Neural cell (in vitro differentiated cells): Measurements from ENCODE around the gene HAO2. TPM values are rescaled to one million over a fixed set of nuclear protein-coding genes. Genes with fewer than 3 reads are reported as not detected.

Experiments
- H2AFZ ChIP-seq: fragments of 200-600, 300-800 bp; sonication (generic), shearing (Covaris generic); 2 replicates; pipeline ENCODE4 v1.6.0; 2014; ENCODE audit warnings: low read depth, mild to moderate bottlenecking, antibody characterized with exemption, low read length, moderate library complexity
- H3F3A ChIP-seq: fragments of 200-600 bp; shearing (Covaris generic); 2 replicates; pipeline ENCODE4 v1.6.1; 2016; ENCODE audit warnings: mild to moderate bottlenecking, moderate library complexity, mixed read lengths, antibody characterized with exemption, low read length; ENCODE audit not compliant: insufficient read depth, poor library complexity, severe bottlenecking
- H3K27ac ChIP-seq: fragments of 200-600, 300-800 bp; sonication (generic), shearing (Covaris generic); 2 replicates; pipeline ENCODE4 v1.5.1; 2014; ENCODE audit warnings: mild to moderate bottlenecking, low read length, moderate library complexity
- H3K27me3 ChIP-seq: fragments of 300-800, 200-600 bp; sonication (generic), shearing (Covaris generic); 2 replicates; pipeline ENCODE4 v1.6.0; 2014; ENCODE audit warnings: mild to moderate bottlenecking, low read depth, low read length, moderate library complexity; ENCODE audit not compliant: insufficient read depth
- H3K36me3 ChIP-seq: fragments of 300-800, 200-600 bp; sonication (generic), shearing (Covaris generic); 2 replicates; pipeline ENCODE4 v1.5.1; 2014; ENCODE audit warnings: mild to moderate bottlenecking, antibody characterized with exemption, low read length, moderate library complexity; ENCODE audit not compliant: insufficient read depth
- H3K4me2 ChIP-seq: fragments of 300-800, 200-600 bp; sonication (generic), shearing (Covaris generic); 2 replicates; pipeline ENCODE4 v1.6.0; 2014; ENCODE audit warnings: mild to moderate bottlenecking, low read length
- H3K4me3 ChIP-seq: fragments of 300-800, 200-600 bp; sonication (generic), shearing (Covaris generic); 2 replicates; pipeline ENCODE4 v1.5.1; 2014; ENCODE audit warnings: mild to moderate bottlenecking, low read length, moderate library complexity
- H3K79me2 ChIP-seq: fragments of 200-600 bp; shearing (Covaris generic); replicated peaks from 2 replicates; pipeline ENCODE4 v1.6.0; 2014; ENCODE audit warnings: mild to moderate bottlenecking, low read length, moderate library complexity; ENCODE audit not compliant: insufficient read depth
- H3K9ac ChIP-seq: fragments of 300-800, 200-600 bp; sonication (generic), shearing (Covaris generic); 2 replicates; pipeline ENCODE4 v1.6.1; 2016; ENCODE audit warnings: mild to moderate bottlenecking, low read length, mixed read lengths
- H3K9me2 ChIP-seq: fragments of 200-600 bp; shearing (Covaris generic); 2 replicates; pipeline ENCODE4 v1.6.1; 2016; ENCODE audit warnings: mild to moderate bottlenecking, low read length, mixed read lengths; ENCODE audit not compliant: insufficient read depth
- H3K9me3 ChIP-seq: fragments of 200-600, 300-800 bp; sonication (generic), shearing (Covaris generic); 2 replicates; pipeline ENCODE4 v1.6.1; 2016; ENCODE audit warnings: mild to moderate bottlenecking, mixed run types, low read length, moderate library complexity, mixed read lengths
- H4K20me1 ChIP-seq: fragments of 200-600 bp; shearing (Covaris generic); 2 replicates; pipeline ENCODE4 v1.6.1; 2016; ENCODE audit warnings: mild to moderate bottlenecking, mixed run types; ENCODE audit not compliant: insufficient read depth
- EP300 ChIP-seq: fragments of 450-650 bp; conservative IDR thresholded peaks from 2 replicates; pipeline ENCODE4 v1.6.1; 2014; ENCODE audit warnings: antibody characterized with exemption, mild to moderate bottlenecking, moderate library complexity; ENCODE audit not compliant: poor library complexity, severe bottlenecking
- EZH2 ChIP-seq: fragments of 200-600, 300-800 bp; shearing (Covaris generic), sonication (generic); IDR thresholded peaks from 2 replicates; pipeline ENCODE4 v1.6.1; 2014; ENCODE audit warnings: antibody characterized with exemption, low read length, borderline replicate concordance, mild to moderate bottlenecking; ENCODE audit not compliant: insufficient read depth, poor library complexity, severe bottlenecking
- MXI1 ChIP-seq: fragments of 450-650 bp; conservative IDR thresholded peaks from 2 replicates; pipeline ENCODE4 v1.6.1; 2014; ENCODE audit warnings: antibody characterized with exemption, mild to moderate bottlenecking; ENCODE audit not compliant: poor library complexity, severe bottlenecking
- POLR2AphosphoS5 ChIP-seq: IDR thresholded peaks from 2 replicates; pipeline ENCODE4 v1.6.1; 2012
- RAD21 ChIP-seq: fragments of 450-650 bp; conservative IDR thresholded peaks from 2 replicates; pipeline ENCODE4 v1.6.1; 2014; ENCODE audit warnings: antibody characterized with exemption, mild to moderate bottlenecking, moderate library complexity
- SMC3 ChIP-seq: fragments of 450-650 bp; conservative IDR thresholded peaks from 2 replicates; pipeline ENCODE4 v1.6.1; 2014; ENCODE audit warnings: antibody characterized with exemption, mild to moderate bottlenecking, moderate library complexity; ENCODE audit not compliant: poor library complexity
- TAF1 ChIP-seq: IDR thresholded peaks from 2 replicates; pipeline ENCODE4 v1.6.1; 2012; ENCODE audit warnings: low read depth
- polyA plus RNA-seq: library from polyadenylated mRNA; depleted of rRNA; stranded (reverse); fragments of >200 nt; gene quantifications from 2 replicates; pipeline ENCODE4 v1.2.3, GENCODE V29; 2014
- TF ChIP-seq, protein P1 (sequence below): fragments of 450-650 bp; IDR thresholded peaks from 2 replicates; pipeline ENCODE4 v1.5.1; 2014; ENCODE audit warnings: antibody characterized with exemption, mild to moderate bottlenecking, moderate library complexity; ENCODE audit not compliant: poor library complexity, severe bottlenecking
- TF ChIP-seq, protein P2 (sequence below): IDR thresholded peaks from 2 replicates; pipeline ENCODE4 v1.6.1; 2012; ENCODE audit warnings: borderline replicate concordance

The HAO2 gene
- polyA plus RNA-seq, 1 donor from 2014 or later, result not detected

DNA sequence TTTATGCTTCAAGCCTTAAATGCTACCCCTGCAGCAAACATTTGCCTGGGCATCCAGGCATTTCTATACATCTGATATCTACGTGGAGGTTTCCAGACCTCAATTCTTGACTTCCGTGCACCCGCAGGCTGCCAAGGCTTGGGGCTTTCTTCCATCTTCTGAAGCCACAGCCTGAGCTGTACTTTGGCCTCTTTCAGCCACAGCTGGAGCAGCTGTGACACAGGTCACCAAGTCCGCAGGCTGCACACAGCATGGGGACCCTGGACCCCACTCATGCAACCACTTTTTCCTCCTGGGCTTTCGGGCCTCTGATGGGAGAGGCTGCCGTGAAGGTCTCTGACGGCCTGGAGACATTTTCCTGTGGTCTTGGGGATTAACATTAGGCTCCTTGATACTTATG is 5.4 kb upstream of the HAO2 start:
- H2AFZ ChIP-seq, result no peak overlapping the region
- H3K27me3 ChIP-seq, result no peaks in the 10 kb centered on the region
- H3K4me3 ChIP-seq, result no peak overlapping the region
- no peaks in the 10 kb centered on the region for H3K36me3 ChIP-seq
- H3K9me3 ChIP-seq, result no peaks in the 10 kb centered on the region
- no peaks in the 10 kb centered on the region for H3F3A ChIP-seq
- no peaks in the 10 kb centered on the region for H3K9me2 ChIP-seq
- no peak overlapping the region for H3K4me2 ChIP-seq
- no peak overlapping the region for H3K9ac ChIP-seq
- TF ChIP-seq EZH2 (no peak), TAF1 (no peak), POLR2AphosphoS5 (no peak), MXI1 (no peak), EP300 (no peak), RAD21 (no peak)
- TF ChIP-seq, protein P1, sequence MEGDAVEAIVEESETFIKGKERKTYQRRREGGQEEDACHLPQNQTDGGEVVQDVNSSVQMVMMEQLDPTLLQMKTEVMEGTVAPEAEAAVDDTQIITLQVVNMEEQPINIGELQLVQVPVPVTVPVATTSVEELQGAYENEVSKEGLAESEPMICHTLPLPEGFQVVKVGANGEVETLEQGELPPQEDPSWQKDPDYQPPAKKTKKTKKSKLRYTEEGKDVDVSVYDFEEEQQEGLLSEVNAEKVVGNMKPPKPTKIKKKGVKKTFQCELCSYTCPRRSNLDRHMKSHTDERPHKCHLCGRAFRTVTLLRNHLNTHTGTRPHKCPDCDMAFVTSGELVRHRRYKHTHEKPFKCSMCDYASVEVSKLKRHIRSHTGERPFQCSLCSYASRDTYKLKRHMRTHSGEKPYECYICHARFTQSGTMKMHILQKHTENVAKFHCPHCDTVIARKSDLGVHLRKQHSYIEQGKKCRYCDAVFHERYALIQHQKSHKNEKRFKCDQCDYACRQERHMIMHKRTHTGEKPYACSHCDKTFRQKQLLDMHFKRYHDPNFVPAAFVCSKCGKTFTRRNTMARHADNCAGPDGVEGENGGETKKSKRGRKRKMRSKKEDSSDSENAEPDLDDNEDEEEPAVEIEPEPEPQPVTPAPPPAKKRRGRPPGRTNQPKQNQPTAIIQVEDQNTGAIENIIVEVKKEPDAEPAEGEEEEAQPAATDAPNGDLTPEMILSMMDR, result no peak
- TF ChIP-seq, protein P2, sequence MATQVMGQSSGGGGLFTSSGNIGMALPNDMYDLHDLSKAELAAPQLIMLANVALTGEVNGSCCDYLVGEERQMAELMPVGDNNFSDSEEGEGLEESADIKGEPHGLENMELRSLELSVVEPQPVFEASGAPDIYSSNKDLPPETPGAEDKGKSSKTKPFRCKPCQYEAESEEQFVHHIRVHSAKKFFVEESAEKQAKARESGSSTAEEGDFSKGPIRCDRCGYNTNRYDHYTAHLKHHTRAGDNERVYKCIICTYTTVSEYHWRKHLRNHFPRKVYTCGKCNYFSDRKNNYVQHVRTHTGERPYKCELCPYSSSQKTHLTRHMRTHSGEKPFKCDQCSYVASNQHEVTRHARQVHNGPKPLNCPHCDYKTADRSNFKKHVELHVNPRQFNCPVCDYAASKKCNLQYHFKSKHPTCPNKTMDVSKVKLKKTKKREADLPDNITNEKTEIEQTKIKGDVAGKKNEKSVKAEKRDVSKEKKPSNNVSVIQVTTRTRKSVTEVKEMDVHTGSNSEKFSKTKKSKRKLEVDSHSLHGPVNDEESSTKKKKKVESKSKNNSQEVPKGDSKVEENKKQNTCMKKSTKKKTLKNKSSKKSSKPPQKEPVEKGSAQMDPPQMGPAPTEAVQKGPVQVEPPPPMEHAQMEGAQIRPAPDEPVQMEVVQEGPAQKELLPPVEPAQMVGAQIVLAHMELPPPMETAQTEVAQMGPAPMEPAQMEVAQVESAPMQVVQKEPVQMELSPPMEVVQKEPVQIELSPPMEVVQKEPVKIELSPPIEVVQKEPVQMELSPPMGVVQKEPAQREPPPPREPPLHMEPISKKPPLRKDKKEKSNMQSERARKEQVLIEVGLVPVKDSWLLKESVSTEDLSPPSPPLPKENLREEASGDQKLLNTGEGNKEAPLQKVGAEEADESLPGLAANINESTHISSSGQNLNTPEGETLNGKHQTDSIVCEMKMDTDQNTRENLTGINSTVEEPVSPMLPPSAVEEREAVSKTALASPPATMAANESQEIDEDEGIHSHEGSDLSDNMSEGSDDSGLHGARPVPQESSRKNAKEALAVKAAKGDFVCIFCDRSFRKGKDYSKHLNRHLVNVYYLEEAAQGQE, result no peak
- H3K79me2 ChIP-seq, result no peaks in the 10 kb centered on the region
- H4K20me1 ChIP-seq, result no peaks in the 10 kb centered on the region
- H3K27ac ChIP-seq, result no peak overlapping the region

- Histone ChIP-seq H3K9me3 (no peaks in the 10 kb centered on the region), H3K79me2 (no peaks in the 10 kb centered on the region), H3K27ac (no peak overlapping the region), H4K20me1 (no peaks in the 10 kb centered on the region), H3F3A (no peaks in the 10 kb centered on the region), H3K9me2 (no peaks in the 10 kb centered on the region), H3K9ac (no peak overlapping the region), H2AFZ (no peak overlapping the region), H3K27me3 (no peaks in the 10 kb centered on the region), H3K36me3 (no peaks in the 10 kb centered on the region), H3K4me2 (no peak overlapping the region), H3K4me3 (no peak overlapping the region)
- TF ChIP-seq EP300 (no peak), POLR2AphosphoS5 (no peak), EZH2 (no peak), MXI1 (no peak), SMC3 (no peak), RAD21 (no peak), TAF1 (no peak)
- TF ChIP-seq, protein P2, result no peak
- TF ChIP-seq, protein P1, result no peak
Measured at GRCh38 chr1:119364640-119365039, 3.9 kb upstream of the HAO2 start.
